GM21528 (cell line): ENCODE measurements around the gene DCUN1D2.
"Not testable (repeated sequence)": the region's sequence is repeated elsewhere in the genome, so short reads cannot be mapped to it uniquely, and the experiment has no call there.

Experiments
- ATAC-seq: cut with Tn5 transposase; IDR thresholded peaks from one replicate; pipeline ENCODE4 v1.9.1; 2021; ENCODE audit warnings: mild to moderate bottlenecking, moderate library complexity; ENCODE audit not compliant: unreplicated experiment, low FRiP score

Gene DCUN1D2

GRCh38 chr13:113490496-113491417, at the start of gene DCUN1D2:
Gene DCUN1D2 (minus strand): TSS chr13:113490711. CDS start chr13:113490669, 42 bp downstream.
- peak; percentile 82 for ATAC-seq

GRCh38 chr13:113539822-113540221, 49.3 kb upstream of the DCUN1D2 start:
- no peak for ATAC-seq

- no peak for ATAC-seq
Measured at GRCh38 chr13:113539176-113539575, 48.7 kb upstream of the DCUN1D2 start.

DNA sequence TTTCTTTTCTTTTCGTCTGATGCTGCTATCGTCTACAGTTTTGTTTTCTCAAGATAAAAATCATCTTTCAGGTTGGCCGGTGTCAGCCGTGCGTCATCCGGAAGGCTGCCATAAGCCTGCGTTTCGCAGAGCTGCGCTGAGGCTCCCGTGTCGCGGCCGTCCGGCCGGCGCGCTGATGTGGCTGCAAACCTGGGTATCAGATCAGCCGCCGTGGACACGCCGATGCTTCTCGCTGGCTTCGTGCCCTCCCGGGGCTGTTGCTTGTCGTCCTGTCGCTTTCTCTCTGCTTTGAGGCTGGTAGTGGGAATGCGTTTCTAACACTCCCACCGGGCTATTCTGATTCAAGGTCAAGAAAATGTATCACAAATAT, 48.2 kb upstream of the DCUN1D2 start:
- no peak for ATAC-seq

GRCh38 chr13:113537909-113538688, 47.6 kb upstream of the DCUN1D2 start:
- no peak for ATAC-seq

DNA sequence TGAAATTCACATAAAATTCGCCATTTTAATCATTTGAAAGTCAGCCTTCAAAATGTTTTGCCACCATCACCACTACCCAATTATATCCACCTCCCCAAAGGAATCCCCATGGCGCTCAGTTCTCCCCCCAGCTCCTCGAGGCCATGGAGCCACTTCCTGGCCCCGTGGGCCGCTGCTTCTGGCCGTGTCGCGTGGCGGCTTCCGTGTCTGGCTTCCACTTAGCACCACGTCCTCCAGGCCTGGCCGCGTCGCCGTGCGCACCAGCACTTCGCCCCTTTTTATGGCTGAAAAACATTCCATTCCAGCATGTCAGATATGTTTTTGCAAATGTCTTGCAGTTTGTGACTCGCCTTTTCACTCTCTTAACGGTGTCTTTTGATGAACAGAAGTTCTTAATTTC, 46.7 kb upstream of the DCUN1D2 start:
- ATAC-seq: no peak

DNA sequence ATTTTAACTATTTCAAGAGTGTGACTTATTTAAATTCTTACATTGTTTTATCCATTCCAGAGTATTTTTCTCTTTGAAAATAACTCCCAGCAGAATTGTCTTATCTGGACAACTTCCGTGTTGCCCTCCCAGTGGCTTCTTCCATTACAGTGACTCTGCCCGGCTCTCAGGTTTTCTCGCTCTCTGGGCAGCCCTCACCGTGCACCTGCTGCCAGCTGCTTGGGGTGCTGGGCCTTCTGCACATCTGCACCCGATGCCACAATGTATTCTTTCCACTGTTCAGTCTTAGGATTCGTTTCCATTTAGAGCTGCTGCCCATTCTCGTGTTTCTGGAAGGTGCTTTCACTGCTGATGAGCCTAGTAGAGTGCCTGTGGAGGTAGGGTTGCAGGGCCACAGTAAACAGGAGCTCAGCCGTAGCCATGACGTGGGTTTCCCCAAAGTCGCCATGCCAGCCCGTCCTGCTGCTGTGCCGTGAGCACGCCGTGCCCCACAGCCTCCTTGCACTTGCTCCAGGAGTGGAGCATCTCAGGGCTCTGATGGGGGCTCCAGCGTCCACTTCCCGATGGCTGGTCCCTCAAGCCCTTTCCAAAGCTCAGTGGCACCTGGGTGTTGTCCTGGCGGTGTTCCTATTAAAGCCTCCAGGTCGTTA, 46.1 kb upstream of the DCUN1D2 start:
- no peak for ATAC-seq

- ATAC-seq: no peak
Measured at GRCh38 chr13:113535381-113535781, 44.9 kb upstream of the DCUN1D2 start.

- ATAC-seq: no peak
Measured at GRCh38 chr13:113534236-113534860, 43.8 kb upstream of the DCUN1D2 start.

GRCh38 chr13:113533161-113533840, 42.8 kb upstream of the DCUN1D2 start:
- no peak for ATAC-seq

DNA sequence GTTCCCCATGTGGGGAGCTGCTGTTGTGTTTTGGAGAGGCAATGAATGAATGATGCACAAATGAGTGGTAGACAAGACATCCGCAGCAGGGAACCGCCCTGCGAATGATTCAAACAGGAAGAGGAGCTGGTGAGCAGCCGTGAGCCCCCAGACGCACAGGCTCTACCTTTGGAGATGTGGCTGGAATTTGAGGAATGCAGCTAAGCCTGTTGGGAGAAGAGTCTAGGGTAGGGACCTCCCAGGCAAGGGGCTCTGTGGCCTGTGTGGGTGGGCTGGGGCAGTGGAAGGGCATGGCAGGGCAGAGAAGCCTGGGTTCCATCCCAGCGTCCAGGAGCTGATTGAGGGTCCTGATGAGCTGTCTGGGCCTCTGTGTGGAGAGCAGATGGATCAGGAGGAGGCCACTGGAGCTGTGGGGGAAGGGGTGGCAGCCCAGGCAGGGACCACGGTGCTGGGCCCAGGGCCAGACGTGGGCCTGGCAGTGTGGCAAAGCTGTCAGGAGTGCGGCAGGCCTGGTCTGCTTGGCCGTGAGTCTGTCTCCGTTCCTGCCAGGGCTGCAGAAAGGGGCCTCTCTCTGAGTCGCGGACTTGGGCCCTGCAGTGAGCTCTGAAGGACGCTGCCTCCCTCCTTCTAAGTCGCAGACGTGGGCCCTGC, 41.8 kb upstream of the DCUN1D2 start:
- no peak for ATAC-seq

GRCh38 chr13:113531041-113531873, 40.7 kb upstream of the DCUN1D2 start:
- no peak for ATAC-seq

GRCh38 chr13:113528813-113529180, 38.3 kb upstream of the DCUN1D2 start:
- ATAC-seq: no peak

DNA sequence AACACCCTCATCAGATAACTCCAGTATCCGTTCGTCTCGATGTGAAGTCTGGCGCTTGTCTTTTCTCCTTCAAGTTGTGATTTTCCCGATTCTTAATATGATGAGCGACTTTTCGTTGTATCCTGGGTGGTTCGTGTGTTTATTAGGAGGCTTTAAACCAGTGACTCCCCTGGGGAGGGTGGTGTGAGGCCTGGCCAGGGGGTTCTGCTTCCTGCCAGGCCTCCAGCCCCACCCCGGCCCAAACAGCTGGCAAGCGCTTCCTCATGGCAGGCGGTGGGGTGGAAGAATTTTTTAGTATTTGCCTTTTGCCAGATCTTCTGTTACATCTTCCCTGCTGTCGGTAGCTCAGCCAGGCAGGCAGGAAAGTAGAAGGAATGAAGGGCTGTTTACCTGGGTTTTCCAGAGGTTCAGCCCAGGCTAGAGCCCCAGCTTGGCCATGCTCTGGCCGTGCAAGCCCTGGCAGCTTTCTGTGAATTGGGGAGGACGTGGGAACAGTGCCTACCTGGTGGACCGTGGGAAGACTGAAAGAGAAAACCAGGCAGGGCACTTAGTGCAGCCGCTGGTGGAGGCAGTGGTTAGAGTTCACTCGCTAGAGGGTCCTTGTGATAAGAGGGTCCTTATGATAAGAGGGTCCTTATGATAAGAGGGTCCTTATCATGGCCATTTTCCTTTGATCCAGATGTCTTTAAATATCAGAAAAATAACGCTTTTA, 37.7 kb upstream of the DCUN1D2 start:
- no peak for ATAC-seq

GRCh38 chr13:113527272-113527958, 36.9 kb upstream of the DCUN1D2 start:
- no peak for ATAC-seq

DNA sequence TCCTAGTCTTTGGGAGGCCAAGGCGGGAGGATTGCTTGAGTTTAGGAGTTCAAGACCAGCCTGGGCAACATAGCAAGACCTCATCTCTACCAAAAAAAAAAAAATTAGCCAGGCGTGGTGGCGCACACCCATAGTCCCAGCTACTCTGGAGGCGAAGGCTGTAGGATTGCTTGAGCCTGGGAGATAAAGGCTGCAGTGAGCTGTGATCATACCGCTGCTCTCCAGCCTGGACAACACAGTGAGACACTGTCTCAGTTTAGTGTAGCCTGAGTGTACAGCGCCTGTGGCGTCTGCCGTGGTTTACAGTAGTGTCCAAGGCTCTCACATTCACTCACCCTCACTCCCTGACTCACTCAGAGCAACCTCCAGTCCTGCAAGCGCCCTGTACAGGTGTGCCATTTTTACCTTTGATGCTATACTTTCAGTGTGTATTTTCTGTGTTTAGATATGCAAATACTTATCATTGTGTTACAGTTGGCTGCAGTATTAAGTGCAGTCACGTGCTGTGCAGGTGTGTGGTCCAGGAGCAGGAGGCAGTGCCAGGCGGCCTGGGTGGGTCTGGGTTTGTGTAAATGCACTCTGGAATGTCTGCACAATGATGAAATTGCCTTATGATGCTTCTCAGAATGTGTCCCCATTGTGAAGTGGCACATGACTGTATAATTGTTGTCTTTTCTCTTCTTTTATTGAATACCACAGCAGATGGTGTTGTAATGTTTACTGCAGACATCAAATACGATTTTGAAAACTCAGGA, 36.1 kb upstream of the DCUN1D2 start:
- ATAC-seq: no peak

- ATAC-seq: not testable (repeated sequence)
Measured at GRCh38 chr13:113522438-113522837, 31.9 kb upstream of the DCUN1D2 start.
